HepG2 (cell line): ENCODE data around the gene SMPD2. TPM values are rescaled to one million over a fixed set of nuclear protein-coding genes. Genes with fewer than 3 reads are reported as not detected.

Source experiments
- ATRX ChIP-seq: sonication (generic); formaldehyde crosslinking; IDR thresholded peaks from 2 replicates; pipeline ENCODE4 v1.4.0; 2020; ENCODE audit warnings: missing genetic modification reagents, borderline replicate concordance
- CREB3 ChIP-seq: sonication (generic); formaldehyde crosslinking; IDR thresholded peaks from 2 replicates; pipeline ENCODE4 v1.5.0; 2020; ENCODE audit warnings: missing genetic modification reagents
- ELF3 ChIP-seq: IDR thresholded peaks from 2 replicates; pipeline ENCODE4 v1.6.1; 2016; ENCODE audit warnings: missing genetic modification reagents, missing compliant biosample characterization
- FOXK1 ChIP-seq: sonication (generic); formaldehyde crosslinking; IDR thresholded peaks from 2 replicates; pipeline ENCODE4 v1.4.0; 2020; ENCODE audit warnings: low read depth, missing genetic modification reagents, borderline replicate concordance
- FOXP1 ChIP-seq, 2 experiments: fragments of 450-650 bp in 1 of 2; IDR thresholded peaks; 2 replicates each; pipeline ENCODE4 v1.6.1; 2017 to 2018; ENCODE audit warnings: antibody characterized with exemption in 1 of 2
- ISL2 ChIP-seq: sonication (generic); formaldehyde crosslinking; IDR thresholded peaks from 2 replicates; pipeline ENCODE4 v1.5.0; 2020; ENCODE audit warnings: missing genetic modification reagents
- MBNL3 ChIP-seq: fragments of 250-450 bp; sonication (Bioruptor Pico); conservative IDR thresholded peaks from 2 replicates; pipeline ENCODE4 v1.8.0; 2022; ENCODE audit warnings: mild to moderate bottlenecking, inconsistent platforms
- MLLT10 ChIP-seq: sonication (generic); formaldehyde crosslinking; IDR thresholded peaks from 2 replicates; pipeline ENCODE4 v1.4.0; 2020; ENCODE audit warnings: missing genetic modification reagents
- NFYB ChIP-seq: sonication (generic); formaldehyde crosslinking; IDR thresholded peaks from 2 replicates; pipeline ENCODE4 v1.4.0; 2020; ENCODE audit warnings: missing genetic modification reagents
- RBM22 ChIP-seq: fragments of 200-400 bp; formaldehyde crosslinking; optimal IDR thresholded peaks from 2 replicates; pipeline ENCODE3; 2017; ENCODE audit warnings: mild to moderate bottlenecking, low read length, moderate library complexity
- SOX5 ChIP-seq: IDR thresholded peaks from 2 replicates; pipeline ENCODE4 v1.6.1; 2016; ENCODE audit warnings: borderline replicate concordance
- SP1 ChIP-seq, 2 experiments: fragments of 450-650 bp in 1 of 2; sonication (generic) in 1 of 2; formaldehyde crosslinking in 1 of 2; IDR thresholded peaks; 2 replicates each; pipeline versions ENCODE4 v1.4.0 to v1.6.1; 2016 to 2020; ENCODE audit warnings: missing genetic modification reagents in 1 of 2
- SRSF1 ChIP-seq: fragments of 200-400 bp; formaldehyde crosslinking; optimal IDR thresholded peaks from 2 replicates; pipeline ENCODE3; 2017; ENCODE audit warnings: mild to moderate bottlenecking, low read depth, low read length, moderate library complexity
- SRSF4 ChIP-seq: fragments of 200-400 bp; formaldehyde crosslinking; IDR thresholded peaks from one replicate; pipeline ENCODE4 v1.6.1; 2018; ENCODE audit warnings: mild to moderate bottlenecking, low read depth, low read length, moderate library complexity; ENCODE audit not compliant: poor library complexity, severe bottlenecking
- TCF7 ChIP-seq: sonication (generic); IDR thresholded peaks from 2 replicates; pipeline ENCODE4 v1.6.1; 2016; ENCODE audit warnings: antibody characterized with exemption, low read depth
- YEATS2 ChIP-seq: sonication (generic); formaldehyde crosslinking; IDR thresholded peaks from 2 replicates; pipeline ENCODE4 v1.4.0; 2020; ENCODE audit warnings: missing genetic modification reagents, borderline replicate concordance
- YY1 ChIP-seq: IDR thresholded peaks from 2 replicates; pipeline ENCODE4 v1.6.1; 2011; ENCODE audit warnings: low read length, low read depth, moderate library complexity, mild to moderate bottlenecking; ENCODE audit not compliant: insufficient read depth, insufficient replicate concordance
- ZNF143 ChIP-seq: sonication (generic); formaldehyde crosslinking; IDR thresholded peaks from 2 replicates; pipeline ENCODE4 v1.4.0; 2020; ENCODE audit warnings: missing genetic modification reagents
- ZNF253 ChIP-seq: sonication (generic); formaldehyde crosslinking; IDR thresholded peaks from 2 replicates; pipeline ENCODE4 v1.8.0; 2022; ENCODE audit warnings: mild to moderate bottlenecking, missing genetic modification reagents, borderline replicate concordance
- ZNF329 ChIP-seq: sonication (generic); formaldehyde crosslinking; IDR thresholded peaks from 2 replicates; pipeline ENCODE4 v1.9.0; 2021; ENCODE audit warnings: low read depth, mild to moderate bottlenecking, missing genetic modification reagents
- ZNF724P ChIP-seq: sonication (generic); formaldehyde crosslinking; IDR thresholded peaks from 2 replicates; pipeline ENCODE4 v1.8.0; 2022; ENCODE audit warnings: missing genetic modification reagents, borderline replicate concordance
- ZNF749 ChIP-seq: sonication (generic); formaldehyde crosslinking; IDR thresholded peaks from 2 replicates; pipeline ENCODE4 v1.8.0; 2022; ENCODE audit warnings: mild to moderate bottlenecking, missing genetic modification reagents, moderate library complexity, borderline replicate concordance
- ZSCAN20 ChIP-seq: sonication (generic); formaldehyde crosslinking; IDR thresholded peaks from 2 replicates; pipeline ENCODE4 v1.4.0; 2020; ENCODE audit warnings: missing genetic modification reagents, mild to moderate bottlenecking, borderline replicate concordance
- polyA plus RNA-seq, 8 experiments: library from polyadenylated mRNA; depleted of rRNA in 3 of 8; stranded (reverse) in 7 of 8; unstranded in 1 of 8; fragments of >200 nt; fragmentation: Illumina TruSeq in 4 of 8; extraction: Trizol in 4 of 8; gene quantifications; 2 replicates each; pipeline versions ENCODE4 v1.2.1 to v1.2.3, GENCODE V29; 2011 to 2016; ENCODE audit warnings: low read depth in 4 of 8, missing spikeins in 1 of 8, mixed read lengths in 1 of 8; ENCODE audit not compliant: insufficient read depth in 1 of 8
- total RNA-seq, 5 experiments: library from RNA; depleted of rRNA; stranded (reverse); fragments of >200 nt; fragmentation: Illumina TruSeq; extraction: Trizol; gene quantifications; 2 replicates each; pipeline ENCODE4 v1.2.3, GENCODE V29; 2016; ENCODE audit warnings: low read depth in 1 of 5
- TF ChIP-seq, protein P1 (sequence below): sonication (generic); formaldehyde crosslinking; IDR thresholded peaks from 2 replicates; pipeline ENCODE4 v1.4.0; 2020; ENCODE audit warnings: missing genetic modification reagents, mild to moderate bottlenecking, borderline replicate concordance
- TF ChIP-seq, protein P2 (sequence below): sonication (generic); formaldehyde crosslinking; IDR thresholded peaks from 2 replicates; pipeline ENCODE4 v1.5.0; 2020; ENCODE audit warnings: mild to moderate bottlenecking, missing genetic modification reagents
- TF ChIP-seq, protein P3 (sequence below): sonication (generic); formaldehyde crosslinking; IDR thresholded peaks from 2 replicates; pipeline ENCODE4 v1.5.0; 2020; ENCODE audit warnings: mild to moderate bottlenecking, missing genetic modification reagents

Gene SMPD2
- total and polyA plus RNA-seq, 2 of the 13 experiments (the other 11 are each of a cell fraction or from before 2014, with no cell fraction given): 5.9 to 10.6 TPM

GRCh38 chr6:109456111-109456583 is 15.6 kb downstream of the SMPD2 start (continued):
- TF ChIP-seq ZNF749 (CRISPR knock-in tag): no peak
- no peak for TF ChIP-seq ZNF724P (CRISPR knock-in tag)
- no peak for TF ChIP-seq ELF3 (CRISPR knock-in tag)
- no peak for TF ChIP-seq SOX5 (CRISPR knock-in tag)
- no peak for TF ChIP-seq ZSCAN20
- TF ChIP-seq ZNF253 (CRISPR knock-in tag): no peak
- no peak for TF ChIP-seq MBNL3 (CRISPR knock-in tag)
- TF ChIP-seq FOXP1 (IDR thresholded peaks at IDR 0.05): no peak
- TF ChIP-seq FOXP1 (CRISPR knock-in tag; IDR thresholded peaks at IDR 0.05): no peak
- no peak for TF ChIP-seq NFYB (CRISPR knock-in tag)
- no peak for TF ChIP-seq ZNF143 (CRISPR knock-in tag)
- TF ChIP-seq, protein P1, sequence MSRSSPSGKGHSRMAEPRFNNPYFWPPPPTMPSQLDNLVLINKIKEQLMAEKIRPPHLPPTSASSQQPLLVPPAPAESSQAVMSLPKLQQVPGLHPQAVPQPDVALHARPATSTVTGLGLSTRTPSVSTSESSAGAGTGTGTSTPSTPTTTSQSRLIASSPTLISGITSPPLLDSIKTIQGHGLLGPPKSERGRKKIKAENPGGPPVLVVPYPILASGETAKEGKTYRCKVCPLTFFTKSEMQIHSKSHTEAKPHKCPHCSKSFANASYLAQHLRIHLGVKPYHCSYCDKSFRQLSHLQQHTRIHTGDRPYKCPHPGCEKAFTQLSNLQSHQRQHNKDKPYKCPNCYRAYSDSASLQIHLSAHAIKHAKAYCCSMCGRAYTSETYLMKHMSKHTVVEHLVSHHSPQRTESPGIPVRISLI (CRISPR knock-in tag): no peak
- no peak for TF ChIP-seq SP1 (IDR thresholded peaks at IDR 0.05)
- no peak for TF ChIP-seq SP1 (CRISPR knock-in tag; IDR thresholded peaks at IDR 0.05)
- TF ChIP-seq, protein P2, sequence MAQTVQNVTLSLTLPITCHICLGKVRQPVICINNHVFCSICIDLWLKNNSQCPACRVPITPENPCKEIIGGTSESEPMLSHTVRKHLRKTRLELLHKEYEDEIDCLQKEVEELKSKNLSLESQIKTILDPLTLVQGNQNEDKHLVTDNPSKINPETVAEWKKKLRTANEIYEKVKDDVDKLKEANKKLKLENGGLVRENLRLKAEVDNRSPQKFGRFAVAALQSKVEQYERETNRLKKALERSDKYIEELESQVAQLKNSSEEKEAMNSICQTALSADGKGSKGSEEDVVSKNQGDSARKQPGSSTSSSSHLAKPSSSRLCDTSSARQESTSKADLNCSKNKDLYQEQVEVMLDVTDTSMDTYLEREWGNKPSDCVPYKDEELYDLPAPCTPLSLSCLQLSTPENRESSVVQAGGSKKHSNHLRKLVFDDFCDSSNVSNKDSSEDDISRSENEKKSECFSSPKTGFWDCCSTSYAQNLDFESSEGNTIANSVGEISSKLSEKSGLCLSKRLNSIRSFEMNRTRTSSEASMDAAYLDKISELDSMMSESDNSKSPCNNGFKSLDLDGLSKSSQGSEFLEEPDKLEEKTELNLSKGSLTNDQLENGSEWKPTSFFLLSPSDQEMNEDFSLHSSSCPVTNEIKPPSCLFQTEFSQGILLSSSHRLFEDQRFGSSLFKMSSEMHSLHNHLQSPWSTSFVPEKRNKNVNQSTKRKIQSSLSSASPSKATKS: no peak
- peak; percentile 66 for TF ChIP-seq SRSF1
- TF ChIP-seq ISL2: peak; percentile 21; the same call in 1 of the 2 replicates
- no peak for TF ChIP-seq RBM22
- no peak for TF ChIP-seq ATRX (CRISPR knock-in tag)
- TF ChIP-seq, protein P3, sequence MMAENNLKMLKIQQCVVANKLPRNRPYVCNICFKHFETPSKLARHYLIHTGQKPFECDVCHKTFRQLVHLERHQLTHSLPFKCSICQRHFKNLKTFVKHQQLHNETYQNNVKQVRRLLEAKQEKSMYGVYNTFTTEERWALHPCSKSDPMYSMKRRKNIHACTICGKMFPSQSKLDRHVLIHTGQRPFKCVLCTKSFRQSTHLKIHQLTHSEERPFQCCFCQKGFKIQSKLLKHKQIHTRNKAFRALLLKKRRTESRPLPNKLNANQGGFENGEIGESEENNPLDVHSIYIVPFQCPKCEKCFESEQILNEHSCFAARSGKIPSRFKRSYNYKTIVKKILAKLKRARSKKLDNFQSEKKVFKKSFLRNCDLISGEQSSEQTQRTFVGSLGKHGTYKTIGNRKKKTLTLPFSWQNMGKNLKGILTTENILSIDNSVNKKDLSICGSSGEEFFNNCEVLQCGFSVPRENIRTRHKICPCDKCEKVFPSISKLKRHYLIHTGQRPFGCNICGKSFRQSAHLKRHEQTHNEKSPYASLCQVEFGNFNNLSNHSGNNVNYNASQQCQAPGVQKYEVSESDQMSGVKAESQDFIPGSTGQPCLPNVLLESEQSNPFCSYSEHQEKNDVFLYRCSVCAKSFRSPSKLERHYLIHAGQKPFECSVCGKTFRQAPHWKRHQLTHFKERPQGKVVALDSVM (CRISPR knock-in tag): no peak
- no peak for TF ChIP-seq FOXK1 (CRISPR knock-in tag)
- 0 out of 2 replicates have a peak, but pooled peaks have one; percentile 3 for TF ChIP-seq YEATS2 (CRISPR knock-in tag)
- TF ChIP-seq MLLT10: no peak
- TF ChIP-seq CREB3 (CRISPR knock-in tag): no peak
- no peak for TF ChIP-seq YY1
- no peak for TF ChIP-seq TCF7
- TF ChIP-seq ZNF329 (CRISPR knock-in tag): no peak
- TF ChIP-seq SRSF4: no peak
